Ascending aorta (tissue), 2 donors: Measurements from ENCODE around the gene TMEM176B. TPM values are rescaled to one million over a fixed set of nuclear protein-coding genes. Genes with fewer than 3 reads are reported as not detected.

ENCODE experiments used
- DNase-seq, 2 donors: peaks; one replicate each; pipeline ENCODE4 v3.0.0-alpha.2; 2019; ENCODE audit warnings: low spot score in 2 of 2
- H3K27ac ChIP-seq, 2 donors: fragments of 200-600 bp; sonication (generic); one replicate each; pipeline ENCODE4 v1.5.1; 2016 to 2017; ENCODE audit warnings: mild to moderate bottlenecking in 1 of 2
- H3K27me3 ChIP-seq: fragments of 200-600 bp; sonication (generic); one replicate; pipeline ENCODE4 v1.5.1; 2017
- H3K36me3 ChIP-seq, 2 donors: fragments of 200-600 bp; sonication (generic); one replicate each; pipeline ENCODE4 v1.5.1; 2016
- H3K4me1 ChIP-seq, 2 donors: fragments of 200-600 bp; sonication (generic); one replicate each; pipeline ENCODE4 v1.5.1; 2016 to 2017; ENCODE audit warnings: mild to moderate bottlenecking in 1 of 2
- H3K4me3 ChIP-seq, 2 donors: fragments of 200-600 bp; sonication (generic); one replicate each; pipeline ENCODE4 v1.5.1; 2016 to 2017; ENCODE audit warnings: mild to moderate bottlenecking in 1 of 2
- H3K9me3 ChIP-seq, 2 donors: fragments of 200-600 bp; sonication (generic); one replicate each; pipeline ENCODE4 v1.5.1; 2016
- CTCF ChIP-seq, 3 experiments: fragments of 200-600 bp in 2 of 3; fragments of 450-650 bp in 1 of 3; sonication (generic) in 2 of 3; IDR thresholded peaks; one replicate each; pipeline ENCODE4 v1.5.1; 2016 to 2019; ENCODE audit warnings: antibody characterized with exemption in 3 of 3, mild to moderate bottlenecking in 1 of 3, moderate library complexity in 1 of 3
- intact Hi-C: fragments of 100-400 bp; cut with DNase I; formaldehyde crosslinking; loops from one replicate; pipeline ENCODE4 v1.15.1; 2023
- total RNA-seq: library from RNA; depleted of rRNA; stranded (reverse); fragments of >200 nt; gene quantifications from one replicate; pipeline ENCODE4 v1.1.0, GENCODE V29; 2016

The TMEM176B gene
- total RNA-seq, 1 donor from 2014 or later: 42.5 TPM

DNA sequence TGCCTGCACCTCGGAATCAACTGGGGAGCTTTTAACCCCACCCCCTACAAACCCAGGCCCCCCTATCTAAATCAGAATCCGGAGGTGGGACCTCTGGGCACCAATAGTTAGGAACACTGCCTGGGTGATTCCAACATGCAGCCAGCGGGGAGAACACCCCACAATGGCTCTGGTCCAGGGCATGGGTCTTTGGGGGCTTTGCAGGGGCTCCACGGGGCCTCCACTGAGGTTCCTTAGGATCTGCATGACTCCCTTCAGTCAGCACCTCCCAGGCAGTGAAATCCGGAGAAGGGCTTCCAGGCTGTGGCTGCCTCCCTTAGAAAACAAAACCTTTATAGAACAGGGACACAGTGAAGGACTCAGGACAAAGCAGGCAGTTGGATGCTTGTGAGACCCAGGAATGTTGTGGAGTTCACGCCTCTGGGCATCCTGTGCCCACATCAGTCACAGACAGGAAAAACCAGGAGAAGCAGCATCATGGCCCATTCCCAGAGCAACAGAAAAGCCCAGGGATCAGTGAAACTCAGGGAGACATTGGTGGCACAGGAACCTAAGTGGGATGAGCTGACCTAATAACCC lies 35.6 kb upstream of the TMEM176B start:
- intact Hi-C loops: no loop called here
- H3K4me1 ChIP-seq: no peaks in the 10 kb centered on the region
- H3K27ac ChIP-seq: no peak overlapping the region
- H3K9me3 ChIP-seq: no peaks in the 10 kb centered on the region
- no peak for TF ChIP-seq CTCF (IDR thresholded peaks at IDR 0.05)
- no peaks in the 10 kb centered on the region for H3K36me3 ChIP-seq
- no peaks in the 10 kb centered on the region for H3K27me3 ChIP-seq
- no peak overlapping the region for H3K4me3 ChIP-seq
- DNase-seq: no peak

- H3K27ac ChIP-seq: no peak overlapping the region
- H3K4me3 ChIP-seq: no peak overlapping the region
- H3K27me3 ChIP-seq: no peaks in the 10 kb centered on the region
- no peaks in the 10 kb centered on the region for H3K4me1 ChIP-seq
- DNase-seq: no peak
- no peaks in the 10 kb centered on the region for H3K9me3 ChIP-seq
- TF ChIP-seq CTCF (IDR thresholded peaks at IDR 0.05): no peak
- H3K36me3 ChIP-seq: no peaks in the 10 kb centered on the region
- intact Hi-C loops: no loop called here
These were observed 34.9 kb upstream of the TMEM176B start for GRCh38 chr7:150835019-150835418.

DNA sequence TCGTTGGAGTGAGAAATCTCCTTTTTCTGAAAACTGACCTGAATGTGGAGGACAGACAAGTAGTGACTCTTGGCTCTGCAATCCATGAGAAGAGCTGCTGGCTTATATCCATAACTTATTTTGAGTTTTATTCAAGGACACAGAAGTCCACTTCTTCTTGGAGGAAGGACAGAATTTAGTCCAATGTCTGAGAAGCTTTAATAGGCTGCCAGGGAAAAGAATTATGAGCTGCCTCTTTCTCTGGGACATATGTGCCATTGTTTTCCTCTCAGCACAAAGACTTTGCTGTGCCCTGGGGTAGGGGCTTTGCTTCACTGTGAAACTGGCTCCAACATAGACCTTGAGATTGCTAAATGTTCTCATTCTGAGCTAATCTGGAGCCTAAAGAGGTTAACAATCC lies 31.7 kb upstream of the TMEM176B start:
- intact Hi-C loops: no loop called here
- H3K27ac ChIP-seq: no peak overlapping the region
- H3K27me3 ChIP-seq: no peaks in the 10 kb centered on the region
- H3K4me1 ChIP-seq: no peaks in the 10 kb centered on the region
- H3K4me3 ChIP-seq: no peak overlapping the region
- DNase-seq: no peak
- H3K36me3 ChIP-seq: no peaks in the 10 kb centered on the region
- no peaks in the 10 kb centered on the region for H3K9me3 ChIP-seq
- no peak for TF ChIP-seq CTCF (IDR thresholded peaks at IDR 0.05)

DNA sequence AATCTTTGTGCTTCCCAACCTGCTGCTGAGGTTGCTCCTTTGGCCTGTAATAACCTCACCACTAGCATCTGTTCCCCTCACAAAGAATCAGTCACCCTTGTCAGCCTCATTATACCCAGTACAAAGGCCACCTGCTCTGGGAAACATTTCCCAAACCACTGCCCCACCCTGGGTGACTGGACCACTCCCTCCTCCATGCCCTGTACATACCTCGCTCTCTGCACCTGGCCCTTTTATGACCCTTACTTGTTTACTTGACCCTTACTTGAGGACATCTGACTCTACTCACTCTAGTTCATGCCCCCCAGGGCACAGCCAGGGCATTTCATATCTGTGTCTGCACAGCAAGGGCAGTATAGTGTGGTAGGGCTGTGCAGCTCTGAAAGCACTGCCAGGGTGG lies 30.8 kb upstream of the TMEM176B start:
- no peaks in the 10 kb centered on the region for H3K9me3 ChIP-seq
- no peaks in the 10 kb centered on the region for H3K4me1 ChIP-seq
- no peaks in the 10 kb centered on the region for H3K27me3 ChIP-seq
- H3K36me3 ChIP-seq: no peaks in the 10 kb centered on the region
- no peak for TF ChIP-seq CTCF (IDR thresholded peaks at IDR 0.05)
- DNase-seq: no peak
- intact Hi-C loops: no loop called here
- no peak overlapping the region for H3K4me3 ChIP-seq
- no peak overlapping the region for H3K27ac ChIP-seq

- Histone ChIP-seq H3K4me1 (no peaks in the 10 kb centered on the region), H3K27ac (no peak overlapping the region), H3K4me3 (no peak overlapping the region), H3K27me3 (no peaks in the 10 kb centered on the region), H3K9me3 (no peaks in the 10 kb centered on the region), H3K36me3 (no peaks in the 10 kb centered on the region)
- intact Hi-C loops: no loop called here
- no peak for TF ChIP-seq CTCF (IDR thresholded peaks at IDR 0.05)
- DNase-seq: no peak
These were observed 29.3 kb upstream of the TMEM176B start for GRCh38 chr7:150829426-150829825.

DNA sequence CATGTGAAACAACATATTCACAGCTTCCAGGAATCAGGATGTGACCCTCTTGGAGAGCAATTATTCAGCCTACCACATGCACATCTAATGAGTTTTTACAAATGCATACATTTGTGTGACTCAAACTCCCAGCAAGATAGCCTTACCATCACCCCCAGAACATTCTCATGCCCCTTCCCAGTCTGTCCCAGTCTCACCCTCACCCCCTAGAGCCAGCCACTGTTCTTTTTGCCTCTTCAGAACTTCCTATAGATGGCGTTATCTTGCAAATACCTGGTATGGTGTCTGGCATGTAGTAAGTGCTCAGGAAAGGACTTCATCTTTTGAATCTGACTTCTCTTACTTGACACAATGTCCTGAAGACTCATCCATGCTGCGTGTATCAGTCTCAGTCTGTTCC lies 28.2 kb upstream of the TMEM176B start:
- no peaks in the 10 kb centered on the region for H3K27me3 ChIP-seq

More for the DNA sequence above, 28.2 kb upstream of the TMEM176B start:
- Histone ChIP-seq H3K27ac (no peak overlapping the region), H3K4me3 (no peak overlapping the region), H3K9me3 (no peaks in the 10 kb centered on the region), H3K4me1 (no peaks in the 10 kb centered on the region), H3K36me3 (no peaks in the 10 kb centered on the region)
- no peak for TF ChIP-seq CTCF (IDR thresholded peaks at IDR 0.05)
- intact Hi-C loops: no loop called here
- no peak for DNase-seq
